Stimulated activated CD4-positive, alpha-beta T cell treated with anti-CD3 and anti-CD28 coated beads, Interleukin-4, amount 100 ng/mL, for 4 hours (primary cell): ENCODE data around the gene REG4.
"Not testable (repeated sequence)": the region's sequence is repeated elsewhere in the genome, so short reads cannot be mapped to it uniquely, and the experiment has no call there.

Source experiments
- DNase-seq, 2 experiments: peaks; one replicate each; pipeline ENCODE4 v3.0.0-alpha.2; 2020

The REG4 gene

DNA sequence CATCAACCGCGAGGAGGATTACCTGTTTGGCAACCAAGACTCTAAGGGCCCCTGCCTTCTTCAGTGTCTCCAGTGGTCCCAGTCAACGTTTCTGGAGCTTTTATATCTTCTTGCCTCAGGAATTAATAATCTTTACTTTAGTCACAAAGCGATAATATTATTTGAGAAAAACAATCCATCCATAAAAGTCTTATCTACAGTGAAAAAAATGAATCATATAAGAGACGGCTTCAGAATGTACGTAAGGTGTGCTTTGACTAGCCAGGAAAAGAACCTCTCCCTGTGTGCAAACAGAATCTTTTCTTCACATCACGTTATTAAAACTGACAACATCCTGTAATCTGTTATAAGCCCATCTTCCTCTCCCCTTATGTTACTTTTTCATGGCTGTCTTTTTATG, at the start of gene REG4:
TSS of gene REG4 (minus strand) at position 74 of the 400 bp plus-strand sequence. CDS start 2,691 bp downstream, outside the sequence.
- DNase-seq = no peak

- DNase-seq = no peak
Measured at GRCh38 chr1:119859647-119860046, 48.4 kb upstream of the REG4 start.

GRCh38 chr1:119858556-119859214, 47.4 kb upstream of the REG4 start:
- not testable (repeated sequence) for DNase-seq

GRCh38 chr1:119858126-119858525, 46.9 kb upstream of the REG4 start:
- no peak for DNase-seq

- DNase-seq = no peak
Measured at GRCh38 chr1:119853155-119853554, 41.9 kb upstream of the REG4 start.

DNA sequence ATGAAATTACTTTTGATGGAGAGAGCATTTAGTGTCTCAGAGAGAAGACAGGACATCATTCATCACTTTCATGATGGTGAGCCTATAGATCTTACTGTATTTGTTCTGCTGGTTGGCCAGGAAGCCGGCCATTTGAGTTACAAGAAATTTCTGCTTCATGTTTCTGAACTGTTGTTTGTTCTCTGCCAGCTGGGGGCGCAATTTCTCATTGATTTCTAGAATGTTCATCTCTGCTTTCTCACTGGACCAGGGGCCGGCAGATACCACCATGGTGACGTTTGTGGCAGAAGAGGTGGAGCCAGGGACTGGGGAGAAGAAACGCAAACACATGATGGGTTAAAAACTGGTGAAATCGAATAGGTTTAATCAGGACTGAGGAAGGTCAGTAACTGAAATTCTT, 32.9 kb upstream of the REG4 start:
- not testable (repeated sequence) for DNase-seq

DNA sequence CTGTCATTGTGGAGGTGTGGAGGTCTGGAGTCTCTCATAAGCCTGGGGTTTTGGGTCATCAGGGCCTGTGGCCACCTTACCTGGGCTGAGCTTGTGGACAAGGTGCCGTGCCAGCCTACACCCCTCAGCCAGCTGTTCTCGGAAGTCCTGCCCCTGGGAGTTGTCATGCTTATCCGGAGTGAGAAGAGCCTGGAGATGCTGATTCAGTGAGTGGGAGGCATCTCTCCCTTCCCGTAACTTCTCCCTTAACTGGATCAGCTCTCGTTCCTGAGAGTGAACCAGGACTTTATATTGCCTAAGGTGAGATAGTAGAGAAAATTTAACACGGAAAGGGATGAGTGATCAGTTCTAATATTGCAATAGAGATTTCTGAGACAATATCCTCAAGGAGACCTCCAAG, 30.0 kb upstream of the REG4 start:
- no peak for DNase-seq

- no peak for DNase-seq
Measured at GRCh38 chr1:119840745-119841144, 29.5 kb upstream of the REG4 start.

- no peak for DNase-seq
Measured at GRCh38 chr1:119838236-119838635, 27.0 kb upstream of the REG4 start.

- no peak for DNase-seq
Measured at GRCh38 chr1:119834990-119835389, 23.7 kb upstream of the REG4 start.

- DNase-seq = no peak
Measured at GRCh38 chr1:119831027-119831426, 19.8 kb upstream of the REG4 start.

DNA sequence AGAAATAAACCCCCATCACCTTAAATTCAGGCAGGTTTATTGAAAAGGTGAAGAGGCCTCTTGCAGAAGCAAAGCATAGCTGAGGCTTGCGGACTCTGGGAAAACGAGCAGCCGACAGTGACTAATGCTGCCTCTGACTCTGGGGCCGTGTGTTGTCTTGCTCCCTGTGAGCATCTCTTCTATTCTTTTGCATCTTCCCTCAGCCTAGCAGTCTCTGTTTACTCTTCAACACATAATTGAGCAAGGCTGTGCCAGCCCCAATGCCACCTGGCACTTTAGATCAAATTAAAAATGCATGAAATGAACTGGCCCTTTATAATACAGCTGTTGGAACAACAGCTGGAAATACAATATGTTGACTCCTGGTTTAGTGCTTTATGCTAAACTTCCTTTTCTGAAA, 18.4 kb upstream of the REG4 start:
- DNase-seq = no peak

DNA sequence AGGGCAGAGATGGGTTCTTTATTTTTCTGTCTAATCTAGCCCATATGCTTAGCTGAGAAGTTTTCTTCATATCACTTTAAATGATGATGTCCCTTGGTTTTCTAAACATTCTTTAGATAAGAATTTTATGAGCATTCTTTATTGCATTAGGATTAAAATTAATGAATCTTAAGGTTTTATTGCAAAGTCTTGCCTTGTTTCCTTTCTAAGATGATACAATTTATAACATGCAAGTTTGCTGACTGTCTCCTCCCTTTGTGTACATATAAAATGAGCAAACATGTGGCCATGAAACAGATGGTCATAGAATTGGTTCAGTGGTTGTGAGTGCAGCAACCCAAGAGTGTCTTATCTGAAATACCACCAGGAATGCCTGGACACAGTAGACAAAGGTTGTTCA, 17.7 kb upstream of the REG4 start:
- not testable (repeated sequence) for DNase-seq

DNA sequence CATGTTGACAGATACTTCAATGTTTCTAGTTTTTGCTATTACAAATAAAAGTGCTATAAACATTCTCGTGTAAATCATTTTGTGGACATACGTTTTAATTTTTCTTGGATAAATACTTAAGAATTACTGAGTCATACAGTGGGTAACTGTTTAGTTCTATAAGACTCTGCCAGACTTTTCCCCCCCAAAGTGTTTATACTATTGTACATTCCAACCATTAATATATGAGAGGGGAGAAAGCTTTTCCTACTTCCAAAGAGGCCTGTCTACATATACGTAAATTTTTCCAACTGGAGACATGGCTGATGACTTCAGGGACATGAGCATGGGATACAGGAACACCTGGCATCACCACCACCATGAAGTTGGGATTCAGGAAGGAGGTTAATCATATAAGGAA, 17.0 kb upstream of the REG4 start:
- DNase-seq = no peak

DNA sequence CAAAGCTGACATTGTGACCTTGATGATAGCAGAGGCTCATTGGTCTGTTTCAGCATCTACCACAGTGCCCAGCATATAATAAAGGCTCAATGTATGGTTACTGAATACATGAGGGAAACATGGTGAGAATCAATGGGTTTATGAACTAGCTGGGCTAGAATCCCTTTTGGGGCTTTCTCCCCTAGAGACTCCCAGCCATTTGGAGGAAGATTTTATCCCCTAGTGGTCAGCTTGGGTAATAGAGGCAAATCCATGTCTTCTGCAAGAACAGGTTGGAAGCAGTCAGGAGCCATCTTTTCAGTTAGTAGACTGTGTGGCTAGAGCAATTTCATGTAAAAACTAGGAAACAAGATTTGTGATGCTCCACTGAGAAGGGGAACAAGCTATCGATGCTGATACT, 15.8 kb upstream of the REG4 start:
- no peak for DNase-seq

- no peak for DNase-seq
Measured at GRCh38 chr1:119822406-119822805, 11.1 kb upstream of the REG4 start.

GRCh38 chr1:119818181-119818580, 6.9 kb upstream of the REG4 start:
- DNase-seq = no peak

DNA sequence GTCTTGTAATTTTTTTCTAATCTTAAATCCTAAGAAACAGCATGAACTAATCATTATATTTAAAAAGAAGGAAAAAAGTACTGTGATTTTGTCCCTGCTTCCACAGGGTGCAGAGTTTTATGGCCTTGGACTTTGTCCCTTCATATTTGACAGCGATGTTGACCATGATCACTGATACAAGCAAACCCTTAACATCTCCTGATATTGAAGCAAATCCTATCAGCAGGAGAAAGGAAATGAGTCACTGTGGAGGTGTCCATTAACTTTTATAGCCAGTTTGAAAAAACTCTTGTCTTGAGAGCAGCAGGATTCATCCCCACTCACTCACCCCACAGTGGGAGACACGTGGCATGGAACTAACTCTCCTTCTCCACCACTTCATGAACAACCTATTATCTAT, 5.1 kb upstream of the REG4 start:
- DNase-seq = no peak

- DNase-seq = no peak
Measured at GRCh38 chr1:119815928-119816327, 4.7 kb upstream of the REG4 start.

GRCh38 chr1:119815361-119815760, 4.1 kb upstream of the REG4 start:
- no peak for DNase-seq

DNA sequence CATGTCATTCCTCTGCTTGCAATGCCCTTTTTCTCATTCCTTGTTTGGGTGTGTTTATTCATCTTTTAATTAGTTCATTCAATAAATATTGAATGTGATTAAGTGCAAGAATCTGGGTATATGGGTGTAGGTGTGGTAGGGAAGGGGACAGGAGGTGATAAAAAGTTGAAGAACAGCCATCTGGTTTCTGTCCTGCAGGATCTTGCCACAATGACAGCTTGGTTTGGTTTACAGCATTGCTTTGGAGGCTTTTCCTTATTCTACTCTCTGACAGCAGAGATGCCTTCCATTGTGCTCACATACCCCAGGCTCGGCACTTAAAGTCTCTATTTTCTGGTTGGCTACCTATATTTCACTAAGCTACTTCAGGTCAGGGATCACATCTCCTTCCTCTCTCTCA, 3.0 kb upstream of the REG4 start:
- no peak for DNase-seq

DNA sequence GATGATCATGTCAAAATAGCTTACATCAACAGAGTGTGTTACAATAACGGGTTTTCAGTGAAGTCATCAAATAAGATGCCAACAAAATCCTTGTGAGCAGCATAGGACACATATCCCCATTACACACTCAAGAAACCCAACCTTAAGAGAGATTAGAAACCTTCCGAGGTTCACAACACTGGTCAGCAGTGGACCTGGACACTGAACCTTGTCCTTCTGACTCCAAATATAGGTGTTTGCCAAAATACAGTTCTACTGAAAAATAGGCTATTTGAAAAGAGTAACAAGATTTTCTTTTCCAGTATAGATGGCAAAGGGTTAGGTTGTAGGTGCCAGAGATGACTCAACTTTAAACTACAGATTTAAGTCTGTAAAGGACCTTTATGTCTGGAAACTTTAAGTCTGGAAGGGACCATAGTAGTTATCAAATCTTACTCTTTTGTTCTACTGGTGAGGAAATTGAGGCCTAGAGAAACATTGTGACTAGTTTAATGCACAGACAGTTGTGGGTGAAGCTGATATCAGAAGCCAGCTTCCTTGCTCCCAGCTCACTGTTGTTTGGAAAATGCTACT, 811 bp upstream of the REG4 start:
- no peak for DNase-seq

DNA sequence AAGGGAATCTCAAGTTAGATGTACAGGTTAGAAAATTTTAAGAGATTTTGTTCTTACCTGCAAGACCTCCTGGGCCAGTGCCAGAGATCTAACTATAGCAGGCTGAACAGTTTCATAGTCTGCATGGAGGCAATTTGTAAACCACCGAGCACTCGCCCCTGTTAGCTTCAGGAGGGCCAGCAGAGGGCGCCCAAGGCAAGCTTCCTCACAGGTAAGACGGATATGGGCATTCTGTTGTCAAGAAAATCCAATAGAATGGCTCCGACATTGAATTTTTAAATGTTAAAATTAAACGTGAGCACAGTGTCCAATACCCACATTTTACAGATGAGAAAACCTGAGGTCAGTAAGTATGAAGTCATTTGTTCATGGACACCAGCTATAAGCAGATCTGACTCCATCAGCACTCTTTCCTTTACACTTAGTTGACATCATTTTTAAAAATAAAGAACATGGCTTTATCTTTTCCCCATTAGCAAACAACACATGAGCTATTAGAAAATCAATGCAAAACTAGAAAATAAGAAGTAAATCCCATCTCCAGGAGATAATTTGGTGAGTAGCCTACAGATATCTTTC, 2.2 kb downstream of the REG4 start:
- DNase-seq = peak; percentile 52 to 64

DNA sequence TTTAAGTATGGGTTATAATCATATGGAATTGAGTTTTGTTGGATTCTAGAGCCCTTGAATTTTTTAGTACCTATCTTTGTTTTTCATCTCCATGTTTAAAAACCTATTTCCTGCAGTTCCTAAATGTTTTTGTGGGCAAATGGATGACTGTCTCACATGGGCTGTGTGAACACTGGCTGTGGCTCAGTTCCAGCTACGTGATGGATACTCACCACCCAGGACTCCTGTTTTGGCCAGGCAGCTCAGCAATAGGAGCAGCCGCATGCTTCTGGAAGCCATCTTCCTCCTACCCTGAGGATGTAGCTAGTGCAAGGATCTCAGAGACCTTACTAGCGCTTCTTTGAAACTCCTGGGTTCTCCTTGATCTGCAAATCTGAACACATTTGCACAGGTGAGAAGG, 2.8 kb downstream of the REG4 start:
- DNase-seq = no peak

DNA sequence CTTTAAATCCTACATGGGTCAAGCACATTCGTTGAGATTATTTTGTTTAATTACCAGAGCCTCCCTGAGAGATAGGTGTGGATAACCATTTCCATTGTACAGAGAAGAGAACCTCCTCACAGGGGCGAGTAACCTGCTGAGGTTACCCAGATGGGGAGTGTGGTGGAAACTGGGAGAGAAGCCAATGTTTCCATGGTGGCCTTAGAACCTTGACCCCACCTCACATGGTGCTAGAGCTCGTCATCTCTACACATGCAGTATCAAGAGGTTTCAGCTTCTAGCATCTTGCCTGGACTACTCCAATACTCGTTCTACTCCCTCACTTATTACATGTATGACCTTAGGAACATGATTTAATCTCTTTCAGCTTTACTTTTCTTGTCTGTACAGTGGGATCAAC, 4.8 kb downstream of the REG4 start:
- no peak for DNase-seq
